Epithelial cell of esophagus (primary cell): Measurements from ENCODE around the gene RNF40.

Experiments used
- DNase-seq: peaks from one replicate; pipeline ENCODE4 v3.0.0; 2010; ENCODE audit warnings: low read depth
- H3K4me3 ChIP-seq: 2 replicates; pipeline ENCODE4 v1.5.1; 2011; ENCODE audit warnings: mild to moderate bottlenecking, low read length, control low read depth
- CTCF ChIP-seq: IDR thresholded peaks from 2 replicates; pipeline ENCODE4 v1.5.1; 2011; ENCODE audit warnings: low read depth, mild to moderate bottlenecking, low read length, control low read depth, inconsistent platforms; ENCODE audit not compliant: insufficient read depth; ENCODE audit errors: missing control alignments

RNF40 gene

DNA sequence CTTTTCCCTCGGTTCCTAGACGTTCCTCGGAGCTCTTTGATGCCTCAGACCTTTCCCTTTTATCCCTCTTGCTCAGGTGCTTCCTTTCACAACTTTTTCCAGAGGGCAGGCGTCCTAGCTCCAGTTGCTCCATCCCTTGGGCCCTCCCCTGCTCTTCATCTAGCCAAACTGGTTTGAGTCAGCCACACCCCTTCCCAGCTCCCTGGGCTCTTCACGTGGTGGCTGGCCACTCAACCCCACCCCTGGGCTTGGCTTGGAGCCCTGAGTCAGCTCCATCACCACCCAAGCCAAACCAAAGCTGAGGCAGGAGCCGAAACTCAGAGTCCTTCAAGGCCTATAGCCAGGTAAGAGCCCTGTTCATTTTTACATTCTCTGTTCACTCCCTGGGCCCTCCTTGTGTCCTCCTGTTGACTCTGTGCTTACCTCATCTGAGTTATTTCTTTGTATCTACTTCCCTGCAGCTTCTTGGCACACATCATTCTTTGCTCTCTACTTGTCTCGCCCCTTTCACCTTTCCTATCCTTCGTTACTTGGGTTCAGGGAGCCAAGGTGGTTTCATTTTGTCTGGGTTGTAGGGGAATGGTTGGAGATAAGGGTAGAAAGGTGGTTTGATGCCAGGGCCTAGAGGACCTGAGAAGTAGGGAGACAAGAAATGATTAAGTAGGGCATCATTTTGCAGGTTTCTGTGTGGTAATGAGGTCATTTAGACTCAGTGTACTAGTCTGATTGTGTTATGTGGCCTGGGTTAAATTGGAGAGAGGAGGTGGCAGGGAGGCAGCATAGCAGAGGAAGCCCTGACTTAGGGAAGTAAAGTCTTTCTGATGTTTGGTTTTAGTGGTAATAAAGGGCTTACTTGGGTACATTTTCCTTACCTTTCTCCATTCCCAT is 21.5 kb upstream of the RNF40 start:
- DNase-seq, result peak; percentile 99
- peak overlapping the region; percentile 82 for H3K4me3 ChIP-seq
- TF ChIP-seq CTCF, result no peak

GRCh38 chr16:30741461-30741914 is 20.6 kb upstream of the RNF40 start:
- peak overlapping the region; percentile 82 for H3K4me3 ChIP-seq

GRCh38 chr16:30743716-30744115 is 18.4 kb upstream of the RNF40 start:
- H3K4me3 ChIP-seq, result no peak overlapping the region
- DNase-seq, result no peak
- no peak for TF ChIP-seq CTCF

More at GRCh38 chr16:30741461-30741914, 20.6 kb upstream of the RNF40 start:
- no peak for TF ChIP-seq CTCF
- peak; percentile 100 for DNase-seq

GRCh38 chr16:30744183-30744582 is 17.9 kb upstream of the RNF40 start:
- TF ChIP-seq CTCF, result no peak
- H3K4me3 ChIP-seq, result no peak overlapping the region
- no peak for DNase-seq

DNA sequence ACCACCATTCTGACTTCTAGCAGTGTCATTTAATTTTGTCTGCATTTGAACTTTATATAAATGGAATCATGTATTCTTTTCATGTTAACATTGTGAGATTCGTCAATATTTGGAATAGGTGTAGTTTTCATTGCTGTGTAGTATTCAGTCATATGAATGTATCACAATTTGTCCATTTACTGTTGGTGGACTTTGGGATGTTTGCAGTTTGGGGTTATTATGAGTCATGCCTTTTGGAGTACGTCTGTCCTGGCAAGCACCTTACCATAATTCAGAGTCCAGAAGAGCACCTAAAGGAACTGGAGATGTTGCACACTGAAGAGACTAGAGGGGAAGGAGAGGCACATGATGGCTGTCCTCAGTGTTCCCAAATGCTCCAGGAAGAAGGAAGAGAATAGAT is 17.0 kb upstream of the RNF40 start:
- H3K4me3 ChIP-seq, result no peak overlapping the region
- no peak for TF ChIP-seq CTCF

DNA sequence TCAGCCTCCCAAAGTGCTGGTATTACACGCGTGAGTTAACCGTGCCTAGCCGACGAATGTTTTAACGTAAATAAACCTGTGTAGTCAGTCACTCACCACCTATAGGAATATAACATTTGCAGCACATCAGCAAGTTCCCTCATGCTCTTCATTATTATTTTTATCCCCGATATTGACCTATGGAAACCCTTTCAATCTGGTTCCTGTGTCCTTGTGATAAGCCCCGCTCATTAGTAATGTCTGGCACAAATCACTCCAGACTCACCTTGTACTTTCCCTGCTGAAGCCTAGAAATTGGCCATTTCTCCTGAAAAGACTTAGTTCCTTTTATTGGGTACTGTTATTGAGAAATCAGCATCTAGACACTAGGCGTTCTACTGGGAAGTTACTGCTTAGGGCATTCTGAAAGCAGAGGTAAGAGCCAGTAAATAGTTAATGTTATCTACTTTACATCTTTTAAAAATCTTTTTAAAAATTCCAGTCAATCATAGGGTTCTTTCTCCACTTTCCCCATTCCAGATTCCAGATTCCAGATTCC is 15.4 kb upstream of the RNF40 start:
- no peak for TF ChIP-seq CTCF
- no peak for DNase-seq

More for the DNA sequence above, 17.0 kb upstream of the RNF40 start:
- DNase-seq, result no peak

More for the DNA sequence above, 15.4 kb upstream of the RNF40 start:
- H3K4me3 ChIP-seq, result no peak overlapping the region
